NCI-H82 (cell line): Measurements from ENCODE around the gene GALNT11.
"Not testable (repeated sequence)": the region's sequence is repeated elsewhere in the genome, so short reads cannot be mapped to it uniquely, and the experiment has no call there.

ENCODE experiments used
- DNase-seq: peaks from one replicate; lab custom pipeline; 2025; lab: John Stamatoyannopoulos, UW

Gene GALNT11

DNA sequence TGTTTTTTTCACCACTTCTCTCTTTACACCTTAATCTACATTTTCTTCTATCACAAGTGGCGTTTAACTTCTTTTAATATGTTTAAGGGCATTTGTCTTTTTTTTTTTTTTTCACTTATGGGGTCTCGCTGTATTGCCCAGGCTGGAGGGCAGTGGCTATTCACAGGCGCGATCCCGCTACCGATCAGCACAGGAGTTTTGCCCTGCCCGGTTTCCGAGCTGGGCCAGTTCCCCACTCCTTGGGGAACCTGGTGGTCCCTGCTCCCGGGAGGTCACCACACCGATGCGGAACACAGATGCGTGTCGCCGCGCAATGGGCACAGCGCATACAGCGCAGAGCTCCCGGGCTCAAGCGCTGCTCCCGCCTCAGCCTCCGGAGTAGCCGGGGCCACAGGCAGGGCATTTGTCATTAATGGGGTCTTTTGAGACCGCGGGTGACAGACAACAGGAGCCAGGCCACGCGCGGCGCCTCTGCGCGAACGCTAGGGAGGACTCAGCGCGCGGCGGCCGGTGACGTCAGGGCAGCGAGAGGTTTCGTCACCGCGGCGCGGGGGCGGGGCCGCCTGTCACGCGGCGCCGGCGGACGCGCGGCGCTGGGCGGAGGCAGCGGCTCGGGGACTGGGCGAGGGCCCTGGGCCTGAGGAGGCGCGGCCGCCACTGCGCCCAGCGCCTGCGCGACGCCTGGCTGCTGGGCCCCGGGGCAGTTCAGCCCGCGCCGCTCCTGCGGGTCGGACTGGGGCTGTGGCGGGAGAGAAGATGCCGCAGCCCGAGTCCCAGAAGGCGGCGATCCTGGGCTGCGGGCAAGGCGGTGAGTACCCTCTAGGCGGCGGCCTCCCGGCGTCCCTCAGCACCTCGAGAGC, at the start of gene GALNT11:
GALNT11 (plus strand) TSS at position 598 of the 860 bp plus-strand sequence. CDS start 68,554 bp downstream, outside the sequence.
- DNase-seq = peak; percentile 87

DNA sequence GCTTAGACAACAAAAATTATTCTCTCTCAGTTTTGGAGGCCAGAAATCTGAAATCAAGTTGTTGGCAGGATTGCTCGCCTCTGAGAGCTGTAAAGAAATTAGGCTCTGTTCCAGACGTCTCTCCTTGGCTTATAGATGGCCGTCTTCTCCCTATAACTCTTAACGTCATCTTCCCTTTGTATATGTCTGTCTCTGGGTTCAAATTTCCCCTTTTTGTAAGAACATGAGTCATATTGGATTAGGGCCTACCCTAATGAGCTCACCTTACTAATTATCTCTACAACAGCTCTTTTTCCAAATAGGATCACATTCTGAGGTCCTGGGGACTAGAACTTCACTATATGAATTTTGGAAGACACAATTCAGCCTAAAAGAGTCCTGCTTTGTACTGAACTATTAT, 46.9 kb upstream of the GALNT11 start:
- DNase-seq = peak; percentile 43

DNA sequence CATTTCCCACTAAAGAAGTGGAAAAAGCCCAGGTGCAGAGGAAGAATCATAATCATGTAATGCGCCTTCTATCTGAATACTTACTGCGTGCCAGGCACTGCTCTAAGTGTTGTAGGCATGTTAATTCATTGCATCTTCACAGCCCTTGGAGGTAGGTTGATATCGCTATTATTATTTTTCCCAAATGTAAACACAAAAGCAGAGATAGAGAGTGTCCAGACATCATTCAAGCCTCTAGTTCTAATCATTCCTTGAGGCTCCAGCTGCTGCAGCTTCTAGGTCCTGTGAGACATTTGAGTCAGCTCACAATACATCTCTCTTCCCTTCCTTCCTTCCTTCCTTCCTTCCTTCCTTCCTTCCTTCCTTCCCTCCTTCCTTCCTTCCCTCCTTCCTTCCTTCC, 44.3 kb upstream of the GALNT11 start:
- no peak for DNase-seq

DNA sequence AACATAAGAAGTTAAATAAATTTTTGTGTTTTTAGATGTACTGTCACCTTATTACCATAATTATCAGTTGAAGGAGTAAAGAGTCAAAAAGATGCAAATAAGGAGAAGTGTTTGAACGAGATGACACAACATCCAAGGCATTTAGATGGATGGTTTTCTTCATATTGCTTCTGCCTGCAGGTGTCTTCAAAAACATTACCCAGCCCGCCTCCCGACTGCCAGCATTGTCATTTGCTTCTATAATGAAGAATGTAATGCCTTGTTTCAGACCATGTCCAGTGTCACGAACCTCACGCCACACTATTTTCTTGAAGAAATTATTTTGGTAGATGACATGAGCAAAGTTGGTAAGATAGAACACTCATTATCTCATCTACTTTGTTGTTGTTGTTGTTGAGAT, 42.7 kb upstream of the GALNT11 start:
- no peak for DNase-seq

DNA sequence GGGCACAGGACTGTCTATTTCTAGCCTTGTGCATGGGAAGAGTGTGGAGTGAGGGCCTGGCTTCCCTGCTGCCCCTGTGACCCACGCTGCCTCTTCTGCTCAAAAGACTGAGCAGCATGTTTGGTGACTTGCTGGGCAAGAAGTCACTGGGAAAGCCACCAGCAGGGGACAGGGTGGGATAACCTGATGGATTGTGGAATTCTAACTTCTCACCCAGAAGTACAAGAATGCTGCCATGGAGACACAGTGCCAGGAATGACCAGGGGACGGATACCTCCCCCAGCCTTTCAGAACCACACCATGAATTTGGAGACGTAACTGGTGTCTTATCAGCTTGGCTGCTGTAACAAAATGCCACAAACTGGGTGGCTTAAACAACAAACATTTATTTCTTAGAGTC, 40.9 kb upstream of the GALNT11 start:
- no peak for DNase-seq

DNA sequence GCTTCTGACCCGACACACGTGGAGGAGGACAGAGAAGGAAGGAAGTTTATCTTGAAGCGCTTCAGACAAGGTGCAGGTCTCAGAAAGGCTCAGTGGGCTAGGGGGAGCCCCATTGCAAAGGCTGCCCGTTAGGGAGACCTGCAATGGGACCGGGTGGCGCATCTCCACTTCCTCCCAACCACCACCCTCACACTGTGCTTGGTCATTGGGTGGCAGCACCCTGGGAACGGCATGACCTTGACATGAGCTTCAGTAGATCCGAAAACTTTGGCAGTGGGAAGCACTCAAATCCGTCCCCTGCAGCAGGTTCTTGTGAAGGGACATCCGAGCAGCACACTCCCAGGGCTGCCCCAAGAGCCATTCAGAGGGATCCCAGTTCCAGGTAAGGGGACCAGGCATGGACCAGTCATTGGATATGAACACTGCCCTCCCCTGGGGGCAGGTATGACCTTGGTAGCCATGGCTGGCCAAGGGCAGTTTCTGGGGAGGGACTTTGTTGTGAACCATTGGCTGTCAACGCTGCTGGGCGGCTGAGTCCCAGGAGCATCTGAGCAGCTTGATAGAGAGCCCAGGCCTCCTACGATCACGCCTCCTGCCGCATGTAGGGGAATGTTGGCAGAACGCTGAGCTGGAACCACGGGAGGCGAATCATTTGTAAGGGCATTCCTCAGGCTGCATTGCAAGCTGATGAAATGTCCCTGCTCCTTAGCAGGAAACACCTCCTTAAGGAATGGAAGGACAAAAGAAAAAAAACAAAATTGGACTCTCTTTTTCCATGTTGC, 37.5 kb upstream of the GALNT11 start:
- no peak for DNase-seq

DNA sequence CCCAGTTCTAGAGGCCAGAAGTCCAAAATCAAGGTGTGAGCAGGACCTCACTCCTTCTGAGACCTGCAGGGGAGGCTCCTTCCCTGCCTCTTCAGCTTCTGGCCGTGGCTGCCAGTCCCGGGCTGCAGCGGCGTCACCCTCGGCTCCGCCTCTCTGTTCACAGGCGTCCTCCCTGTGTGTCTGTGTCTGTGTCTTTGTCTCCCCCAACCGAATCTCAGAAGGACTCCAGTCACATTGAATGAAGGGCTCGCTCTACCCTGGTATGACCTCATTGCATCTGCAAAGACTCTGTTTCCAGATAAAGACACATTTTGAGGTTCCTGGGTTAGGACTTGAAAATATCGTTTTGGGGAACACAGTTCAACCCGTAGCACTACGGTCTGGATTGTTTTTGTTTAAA, 33.1 kb upstream of the GALNT11 start:
- peak; percentile 69 for DNase-seq

DNA sequence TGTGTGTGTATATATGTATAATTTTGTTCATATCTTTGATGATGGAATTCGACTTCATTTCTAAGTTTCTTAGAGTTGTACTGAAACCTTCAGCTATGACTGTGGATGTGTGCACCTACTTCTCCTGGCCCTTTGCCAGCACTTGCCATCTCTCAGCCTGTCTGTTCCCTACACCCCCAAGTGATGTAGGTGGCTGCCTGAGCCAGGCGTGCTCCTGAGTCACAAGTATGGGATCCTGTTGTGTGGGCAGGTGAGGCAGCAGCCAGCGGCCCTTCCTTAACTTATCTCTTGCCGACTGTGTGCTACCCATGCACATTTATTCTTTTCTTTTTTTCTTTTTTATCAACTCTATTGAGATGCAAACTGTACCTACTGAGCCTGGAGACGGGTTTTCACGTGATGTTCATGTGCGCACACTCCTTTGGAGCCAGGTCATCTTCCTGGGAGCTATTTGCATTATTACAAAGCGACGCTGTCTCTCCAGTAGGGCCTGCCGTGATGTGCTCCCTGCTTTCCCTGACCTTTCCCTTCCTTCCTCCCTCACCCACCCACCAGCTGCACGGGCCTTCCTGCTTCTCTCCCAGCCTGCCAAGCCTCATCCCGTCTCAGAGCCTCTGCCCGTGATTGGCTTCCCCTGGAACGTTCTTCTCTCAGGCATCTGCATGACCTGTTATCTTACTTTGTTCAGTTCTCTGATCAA, 31.3 kb upstream of the GALNT11 start:
- no peak for DNase-seq

DNA sequence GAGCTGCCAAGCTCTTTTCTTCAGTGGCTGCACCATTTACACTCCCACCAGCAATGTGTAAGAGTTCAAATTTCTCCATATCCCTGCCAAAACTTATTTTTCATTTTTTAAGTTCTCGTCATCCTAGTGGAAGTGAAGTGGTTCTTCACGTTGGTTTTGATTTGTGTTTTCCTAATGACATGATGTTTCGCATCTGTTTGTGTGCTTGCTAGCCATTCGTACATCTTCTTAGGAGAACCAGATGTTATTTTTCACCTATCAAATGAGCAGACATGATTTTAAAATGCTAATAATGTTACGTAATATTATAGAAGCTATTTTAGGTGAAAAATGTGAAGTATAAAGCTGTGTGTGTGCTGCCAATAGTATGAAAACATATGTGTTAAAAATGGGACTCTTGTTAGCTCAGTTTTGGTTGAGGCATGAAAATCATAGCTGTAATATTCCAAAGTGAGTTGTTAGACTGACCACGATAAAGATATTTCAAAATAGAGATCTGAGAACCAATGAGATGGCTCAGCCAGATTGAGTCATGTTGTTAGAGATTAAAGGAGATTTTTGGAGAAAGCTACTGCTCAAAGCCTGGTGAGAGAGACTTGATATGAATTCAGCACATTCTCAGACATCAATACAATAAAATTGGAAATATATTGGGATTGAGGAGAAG, 25.9 kb upstream of the GALNT11 start:
- DNase-seq = no peak

DNA sequence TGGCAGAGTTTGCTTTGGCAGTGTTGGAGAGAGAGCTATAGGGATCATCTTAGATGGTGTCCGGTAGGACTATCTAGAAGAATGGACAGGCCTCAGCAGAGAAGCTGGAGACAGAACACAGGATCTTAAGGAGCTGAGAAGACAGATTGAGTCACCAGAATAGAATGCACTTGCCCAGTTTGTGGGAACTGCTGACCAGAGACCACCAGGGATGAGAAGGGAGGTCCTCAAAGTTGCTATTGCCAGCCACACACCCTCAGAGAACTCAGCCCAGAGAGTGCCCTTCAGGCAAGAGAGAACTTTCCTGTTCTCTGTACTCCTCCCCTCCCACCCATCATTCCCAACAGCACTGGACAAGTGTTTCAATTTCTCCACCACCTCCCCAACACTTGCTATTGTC, 25.3 kb upstream of the GALNT11 start:
- no peak for DNase-seq

DNA sequence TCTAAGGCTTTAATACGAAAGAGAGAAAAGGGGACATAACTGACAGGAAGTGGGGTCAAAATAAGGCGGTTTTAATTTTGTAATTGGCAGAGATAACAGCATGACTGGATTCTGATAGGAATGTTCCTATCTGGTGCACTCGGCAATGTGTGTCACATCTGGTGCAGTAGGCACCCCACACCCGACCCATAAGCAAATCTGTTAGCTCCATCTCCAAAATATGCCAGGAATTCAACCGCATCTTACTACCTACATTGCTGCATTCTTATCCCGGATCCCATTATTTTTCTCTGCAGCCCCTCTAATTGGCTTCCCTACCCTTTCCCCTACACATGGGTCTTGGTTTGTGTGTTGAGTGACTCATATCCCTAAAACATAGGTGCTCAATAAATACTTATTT, 19.1 kb upstream of the GALNT11 start:
- DNase-seq = no peak

DNA sequence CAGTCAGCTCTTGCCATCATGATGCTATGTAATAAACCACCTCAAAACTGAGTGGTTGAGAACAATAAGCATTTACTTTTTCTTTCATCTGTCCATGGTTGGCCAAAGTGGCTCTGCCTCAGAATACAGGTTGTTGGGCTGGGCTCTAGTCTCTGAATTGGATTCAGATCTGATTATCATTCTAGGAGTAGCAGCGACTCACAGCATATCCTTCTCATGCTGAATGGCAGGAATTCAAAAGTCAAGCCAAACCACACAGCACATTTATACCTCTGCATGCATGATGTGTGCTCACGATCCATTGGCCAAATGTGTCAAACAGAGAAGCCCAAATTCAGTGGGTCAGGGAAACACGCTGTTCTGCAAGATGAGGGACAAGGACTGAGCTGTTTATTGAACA, 13.6 kb upstream of the GALNT11 start:
- no peak for DNase-seq

DNA sequence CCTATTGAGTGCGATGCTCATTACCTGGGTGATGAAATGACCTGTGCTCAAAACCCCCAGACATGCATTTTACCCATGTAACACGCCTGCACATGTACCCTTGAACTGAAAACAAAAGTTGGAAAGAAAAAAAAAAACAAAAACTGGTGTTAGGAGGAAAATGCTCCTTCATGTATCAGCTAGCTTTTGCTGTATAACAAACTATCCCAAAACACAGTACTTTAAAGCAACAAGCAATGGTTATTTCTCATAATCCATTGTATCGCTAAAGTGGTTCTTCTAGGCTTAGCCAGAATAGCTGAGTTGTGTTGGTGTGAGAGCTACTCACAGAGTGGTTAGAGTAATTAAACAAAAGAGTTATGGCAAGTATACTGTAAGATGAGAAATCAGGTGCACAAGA, 12.2 kb upstream of the GALNT11 start:
- no peak for DNase-seq

DNA sequence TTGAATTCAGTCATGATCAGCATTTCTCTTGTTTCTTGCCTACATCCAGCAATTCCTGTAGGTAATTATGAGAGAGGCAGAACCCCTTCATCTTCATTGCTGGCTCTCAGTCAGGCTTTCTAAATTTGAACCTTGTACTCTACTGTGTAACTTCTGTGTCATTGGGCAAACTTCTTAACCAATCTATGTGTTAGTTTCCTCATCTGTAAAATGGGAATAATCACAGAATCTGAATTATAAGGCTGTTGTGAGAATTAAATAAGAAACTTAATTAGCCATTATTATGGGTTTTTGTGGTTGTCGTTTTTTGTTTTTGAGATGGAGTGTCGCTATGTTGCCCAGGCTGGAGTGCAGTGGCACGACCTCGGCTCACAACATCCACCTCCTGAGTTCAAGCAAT, 11.5 kb upstream of the GALNT11 start:
- DNase-seq = no peak

DNA sequence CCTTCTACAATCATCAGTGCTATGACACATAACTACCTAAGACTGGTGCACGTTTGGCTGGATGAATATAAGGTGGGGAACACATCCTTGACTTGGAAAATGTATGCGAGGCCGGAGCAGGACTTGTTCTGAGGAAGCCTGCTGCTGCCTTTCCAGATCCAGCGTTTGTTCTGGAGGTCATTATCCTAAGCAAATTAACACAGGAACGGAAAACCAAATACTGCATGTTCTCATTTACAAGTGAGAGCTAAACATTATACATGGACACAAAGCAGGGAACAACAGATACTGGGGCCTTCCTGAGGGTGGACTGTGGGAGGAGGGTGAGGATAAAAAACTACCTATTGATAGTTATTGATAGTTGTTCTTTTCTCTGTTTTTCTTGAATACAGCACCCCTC, 10.8 kb upstream of the GALNT11 start:
- DNase-seq = no peak

DNA sequence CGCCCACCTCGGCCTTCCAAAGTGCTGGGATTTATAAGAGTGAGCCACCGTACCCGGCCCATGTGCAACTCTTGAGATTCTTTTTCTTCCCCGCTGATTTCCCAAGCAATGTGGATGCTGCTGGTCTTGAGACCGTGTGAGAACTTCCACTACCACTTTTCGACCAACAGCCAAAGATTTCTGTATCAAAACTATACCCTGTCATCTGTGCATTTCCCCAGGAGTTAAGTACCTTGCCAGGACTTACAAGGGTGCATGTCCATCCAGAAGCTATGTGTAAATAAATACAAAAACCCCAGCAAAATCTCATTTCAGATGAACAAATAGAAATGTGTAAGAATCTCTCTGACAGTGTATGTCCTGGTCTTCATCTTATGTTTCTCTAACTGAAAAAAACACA, 9.9 kb upstream of the GALNT11 start:
- no peak for DNase-seq

DNA sequence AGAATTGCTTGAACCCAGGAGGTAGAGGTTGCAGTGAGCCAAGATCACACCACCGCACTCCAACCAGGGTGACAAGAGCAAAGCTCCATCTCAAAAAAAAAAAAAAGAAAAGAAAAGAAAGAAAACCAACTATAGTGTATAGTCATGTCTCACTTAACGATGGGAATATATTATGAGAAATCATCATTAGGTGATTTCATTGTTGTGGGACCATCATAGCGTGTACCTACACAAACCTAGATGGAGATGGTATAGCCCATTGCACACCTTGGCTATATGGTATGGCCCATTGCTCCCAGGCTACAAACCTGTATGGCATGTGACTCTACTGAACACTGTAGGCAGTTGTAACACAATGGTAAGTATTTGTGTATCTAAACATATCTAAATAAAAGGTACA, 8.5 kb upstream of the GALNT11 start:
- no peak for DNase-seq

DNA sequence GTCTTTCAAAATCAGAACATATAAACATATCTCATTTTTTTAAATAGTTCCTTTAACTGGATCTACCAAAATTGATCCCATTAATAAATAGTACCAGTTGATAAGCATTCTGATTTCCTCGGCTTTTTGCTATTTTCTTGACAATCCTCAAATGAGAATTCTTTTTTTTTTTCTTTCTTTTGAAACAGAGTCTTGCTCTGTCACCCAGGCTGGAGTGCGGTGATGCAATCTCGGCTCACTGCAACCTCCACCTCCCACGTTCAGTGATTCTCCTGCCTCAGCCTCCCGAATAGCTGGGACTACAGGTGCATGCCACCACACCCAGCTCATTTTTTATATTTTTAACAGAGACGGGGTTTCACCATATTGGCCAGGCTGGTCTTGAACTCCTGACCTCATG, 7.8 kb upstream of the GALNT11 start:
- DNase-seq = not testable (repeated sequence)

DNA sequence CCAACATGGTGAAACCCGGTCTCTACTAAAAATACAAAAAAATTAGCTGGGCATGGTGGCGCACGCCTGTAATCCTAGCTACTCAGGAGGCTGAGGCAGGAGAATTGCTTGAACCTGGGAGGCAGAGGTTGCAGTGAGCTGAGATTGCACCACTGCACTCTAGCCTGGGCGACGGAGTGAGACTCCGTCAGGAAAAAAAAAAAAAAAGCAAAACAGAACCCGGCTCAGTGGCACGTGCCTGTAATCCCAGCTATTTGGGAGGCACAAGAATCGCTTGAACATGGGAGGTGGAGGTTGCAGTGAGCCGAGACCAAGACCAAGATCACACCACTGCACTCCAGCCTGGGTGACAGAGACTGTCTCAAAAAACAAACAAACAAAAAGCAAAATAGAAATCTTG, 3.7 kb upstream of the GALNT11 start:
- not testable (repeated sequence) for DNase-seq

DNA sequence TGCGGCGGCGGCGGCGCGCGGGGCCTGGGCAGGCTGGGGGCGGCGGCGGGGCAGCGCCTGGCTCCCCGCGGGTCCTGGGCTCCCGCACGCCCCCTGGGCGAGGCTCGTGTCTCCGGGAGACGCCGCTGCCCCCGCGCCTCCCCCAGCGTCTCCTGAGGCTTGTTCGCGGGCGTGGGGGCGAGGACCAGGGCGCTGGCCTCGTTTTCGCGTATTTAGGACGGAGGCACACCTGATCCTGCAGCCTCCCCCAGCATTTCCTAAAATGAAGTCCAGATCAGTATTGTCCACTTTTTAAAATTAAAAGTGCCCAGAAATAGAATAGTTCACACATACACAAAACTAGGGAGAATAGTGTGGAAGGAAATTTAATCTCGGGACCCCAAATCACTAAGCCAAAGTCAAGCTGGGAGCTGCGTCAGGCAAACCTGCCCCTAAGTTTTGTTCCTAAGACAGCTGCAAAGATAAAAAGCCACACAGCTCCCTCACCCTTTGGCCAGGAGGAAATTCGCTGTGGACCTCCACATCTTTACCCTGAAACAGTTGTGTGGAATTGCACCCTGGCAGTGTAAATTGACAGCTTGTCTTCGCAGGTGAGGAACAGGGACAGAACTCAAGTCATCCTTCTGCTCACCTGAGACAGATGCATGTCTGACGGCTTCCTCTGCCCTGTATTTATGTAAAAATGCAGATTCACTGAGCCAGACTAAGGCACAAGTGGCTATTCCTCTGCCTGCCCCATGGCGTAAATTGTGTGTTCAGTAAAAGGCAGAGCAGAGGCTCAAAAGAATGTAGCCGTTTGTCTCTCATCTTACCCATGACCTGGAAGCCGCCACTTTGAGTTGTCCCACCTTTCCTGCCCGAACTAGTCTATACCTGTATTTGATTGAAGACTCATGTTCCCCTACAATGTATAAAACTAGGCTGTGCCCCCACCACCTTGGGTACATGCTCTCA, 740 bp downstream of the GALNT11 start:
- no peak for DNase-seq
